CD4-positive, alpha-beta T cell (primary cell): Measurements from ENCODE around the gene S100A13. TPM values are rescaled to one million over a fixed set of nuclear protein-coding genes. Genes with fewer than 3 reads are reported as not detected.

Source experiments
- ATAC-seq: fragments of 200-7000 bp; cut with Tn5 transposase; one replicate; pipeline ENCODE4 v1.10.0; 2022; ENCODE audit warnings: mild to moderate bottlenecking; ENCODE audit not compliant: poor library complexity
- CTCF ChIA-PET: fragments of 350-600 bp; sonication (Branson Sonifier 250); formaldehyde crosslinking; loops from one replicate; lab custom pipeline; 2021; ENCODE audit warnings: antibody characterized with exemption, inconsistent platforms; lab: Charles Lee
- POLR2A ChIA-PET: fragments of 350-600 bp; sonication (Branson Sonifier 250); formaldehyde crosslinking; loops from one replicate; lab custom pipeline; 2021; ENCODE audit warnings: antibody characterized with exemption, inconsistent platforms; lab: Charles Lee
- DNase-seq, 14 experiments: peaks; one replicate each; pipeline ENCODE4 v3.0.0-alpha.2; 2013 to 2020; ENCODE audit warnings: mixed read lengths in 2 of 14
- H3K27ac ChIP-seq, 2 donors: one replicate each; pipeline versions ENCODE4 v1.5.1 to v1.7.0; 2013; ENCODE audit warnings: low read length in 2 of 2, low read depth in 1 of 2, mild to moderate bottlenecking in 1 of 2
- H3K27me3 ChIP-seq, 2 experiments: 1 replicate in 1 of 2; 2 replicates in 1 of 2; pipeline versions ENCODE4 v1.6.1 to v1.7.0; 2013; ENCODE audit warnings: low read length in 2 of 2, control low read depth in 1 of 2, mild to moderate bottlenecking in 1 of 2, moderate library complexity in 1 of 2; ENCODE audit not compliant: insufficient read depth in 2 of 2, control insufficient read depth in 1 of 2
- H3K36me3 ChIP-seq: one replicate; pipeline ENCODE4 v1.6.1; 2013; ENCODE audit warnings: low read length, control low read depth; ENCODE audit not compliant: insufficient read depth
- H3K4me1 ChIP-seq: one replicate; pipeline ENCODE4 v1.6.1; 2013; ENCODE audit warnings: low read length, control low read depth; ENCODE audit not compliant: insufficient read depth
- H3K4me3 ChIP-seq: one replicate; pipeline ENCODE4 v1.5.1; 2013; ENCODE audit warnings: mild to moderate bottlenecking, low read length, moderate library complexity
- H3K9me3 ChIP-seq, 2 experiments: 1 replicate in 1 of 2; 2 replicates in 1 of 2; pipeline versions ENCODE4 v1.6.1 to v1.7.0; 2013; ENCODE audit warnings: low read length in 2 of 2, mild to moderate bottlenecking in 2 of 2, control low read depth in 1 of 2, moderate library complexity in 1 of 2; ENCODE audit not compliant: control insufficient read depth in 1 of 2, insufficient read depth in 1 of 2
- H3K27ac Mint-ChIP-seq: one replicate; pipeline ENCODE4 v1.8.0; 2020; ENCODE audit warnings: mixed read lengths
- H3K27me3 Mint-ChIP-seq: one replicate; pipeline ENCODE4 v1.8.0; 2021; ENCODE audit warnings: mixed read lengths
- H3K36me3 Mint-ChIP-seq: one replicate; pipeline ENCODE4 v1.8.0; 2021; ENCODE audit warnings: low read depth, mixed read lengths
- H3K4me1 Mint-ChIP-seq: one replicate; pipeline ENCODE4 v1.8.0; 2021; ENCODE audit warnings: low read depth, mixed read lengths
- H3K4me3 Mint-ChIP-seq: one replicate; pipeline ENCODE4 v1.8.0; 2020; ENCODE audit warnings: mild to moderate bottlenecking, mixed read lengths
- H3K9me3 Mint-ChIP-seq: one replicate; pipeline ENCODE4 v1.8.0; 2020; ENCODE audit warnings: mixed read lengths
- intact Hi-C, 2 experiments: fragments of 100-400 bp; cut with DNase I in 1 of 2; cut with micrococcal nuclease in 1 of 2; formaldehyde crosslinking; loops; one replicate each; pipeline versions ENCODE4 v1.15.1 to v1.9.0; 2023 to 2025; cut with DNase I, micrococcal nuclease
- total RNA-seq, 174 experiments: library from RNA in 2 of 174; stranded (reverse) in 2 of 174; gene quantifications; one replicate each; pipeline ENCODE4 v1.2.3 and lab custom pipeline; 2021 to 2026
- TF ChIP-seq, protein P1 (sequence below): fragments of 200-600 bp; IDR thresholded peaks from one replicate; pipeline ENCODE4 v1.8.0; 2022; ENCODE audit warnings: antibody characterized with exemption, mild to moderate bottlenecking

Gene S100A13
- total RNA-seq, 2 experiments from 2014 or later = 2.1 to 2.8 TPM

DNA sequence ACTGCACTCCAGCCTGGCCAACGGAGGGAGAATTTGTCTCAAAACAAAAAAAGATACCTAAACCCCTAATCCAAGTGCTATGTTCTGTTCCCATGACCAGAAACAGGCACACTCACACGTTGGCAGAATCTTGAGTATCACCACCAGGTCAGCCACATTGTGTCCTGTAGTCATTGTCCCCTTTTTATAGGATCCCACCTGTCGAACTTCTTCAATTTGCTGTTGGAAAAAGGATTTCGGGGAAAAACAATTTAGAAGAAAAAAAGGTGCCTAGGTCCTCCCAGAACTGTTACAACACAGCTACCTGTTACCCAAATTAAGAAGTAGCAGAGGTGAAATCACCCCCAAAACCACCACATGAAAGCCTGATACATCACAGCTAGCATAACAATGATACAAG, 40.1 kb upstream of the S100A13 start:
- Histone ChIP-seq H3K36me3 (peaks cover 75% of the 10 kb centered on the region), H3K9me3 (no peaks in the 10 kb centered on the region), H3K4me3 (no peak overlapping the region), H3K4me1 (peaks cover 35% of the 10 kb centered on the region), H3K27me3 (no peaks in the 10 kb centered on the region), H3K27ac (no peak overlapping the region)
- H3K9me3 Mint-ChIP-seq = no peaks in the 10 kb centered on the region
- H3K4me1 Mint-ChIP-seq = peaks cover 25% of the 10 kb centered on the region
- ATAC-seq = no peak
- H3K27ac Mint-ChIP-seq = peak overlapping the region; percentile 52
- peak overlapping the region; percentile 83 for H3K4me3 Mint-ChIP-seq
- POLR2A ChIA-PET = interaction anchor here (1.2 to 1.9 kb wide), 2 partner anchors 9 to 323 kb away, joined by 4 to 6 read pairs; partner anchors contain the start of genes RPS27 and SNAPIN
- peaks cover 60% of the 10 kb centered on the region for H3K36me3 Mint-ChIP-seq
- CTCF ChIA-PET = no interaction called here
- intact Hi-C loops = no loop called here
- H3K27me3 Mint-ChIP-seq = no peaks in the 10 kb centered on the region
- no peak for DNase-seq
- TF ChIP-seq, protein P1, sequence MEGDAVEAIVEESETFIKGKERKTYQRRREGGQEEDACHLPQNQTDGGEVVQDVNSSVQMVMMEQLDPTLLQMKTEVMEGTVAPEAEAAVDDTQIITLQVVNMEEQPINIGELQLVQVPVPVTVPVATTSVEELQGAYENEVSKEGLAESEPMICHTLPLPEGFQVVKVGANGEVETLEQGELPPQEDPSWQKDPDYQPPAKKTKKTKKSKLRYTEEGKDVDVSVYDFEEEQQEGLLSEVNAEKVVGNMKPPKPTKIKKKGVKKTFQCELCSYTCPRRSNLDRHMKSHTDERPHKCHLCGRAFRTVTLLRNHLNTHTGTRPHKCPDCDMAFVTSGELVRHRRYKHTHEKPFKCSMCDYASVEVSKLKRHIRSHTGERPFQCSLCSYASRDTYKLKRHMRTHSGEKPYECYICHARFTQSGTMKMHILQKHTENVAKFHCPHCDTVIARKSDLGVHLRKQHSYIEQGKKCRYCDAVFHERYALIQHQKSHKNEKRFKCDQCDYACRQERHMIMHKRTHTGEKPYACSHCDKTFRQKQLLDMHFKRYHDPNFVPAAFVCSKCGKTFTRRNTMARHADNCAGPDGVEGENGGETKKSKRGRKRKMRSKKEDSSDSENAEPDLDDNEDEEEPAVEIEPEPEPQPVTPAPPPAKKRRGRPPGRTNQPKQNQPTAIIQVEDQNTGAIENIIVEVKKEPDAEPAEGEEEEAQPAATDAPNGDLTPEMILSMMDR = no peak

DNA sequence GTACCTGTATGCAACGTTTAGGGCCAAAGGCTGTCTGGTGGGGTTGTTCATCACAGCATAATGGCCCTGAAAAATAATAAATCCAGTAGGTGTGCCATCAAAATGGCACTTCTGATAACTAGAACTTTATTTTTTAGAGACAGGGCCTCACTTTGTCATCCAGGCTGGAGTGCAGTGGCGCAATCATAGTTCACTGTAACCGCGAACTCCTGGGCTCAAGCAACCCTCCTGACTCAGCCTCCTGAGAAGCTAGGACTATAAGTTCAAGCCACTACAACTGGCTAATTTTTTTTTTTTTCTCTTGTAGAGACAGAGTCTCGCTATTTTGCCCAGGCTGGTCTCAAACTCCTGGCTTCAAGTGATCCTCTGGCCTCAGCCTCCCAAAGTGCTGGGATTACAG, 35.9 kb upstream of the S100A13 start:
- no peaks in the 10 kb centered on the region for H3K9me3 ChIP-seq
- no peak for DNase-seq
- no peak for ATAC-seq
- Mint-ChIP-seq H3K9me3 (no peaks in the 10 kb centered on the region), H3K36me3 (peaks cover 86% of the 10 kb centered on the region), H3K4me3 (no peak overlapping the region), H3K27me3 (no peaks in the 10 kb centered on the region), H3K4me1 (peaks cover 23% of the 10 kb centered on the region), H3K27ac (no peak overlapping the region)
- H3K27me3 ChIP-seq = no peaks in the 10 kb centered on the region
- H3K36me3 ChIP-seq = peaks cover 77% of the 10 kb centered on the region
- no peak overlapping the region for H3K4me3 ChIP-seq
- TF ChIP-seq, protein P1 = no peak
- intact Hi-C loops = no loop called here
- H3K4me1 ChIP-seq = peaks cover 16% of the 10 kb centered on the region
- ChIA-PET POLR2A (interaction anchor here (0.6 kb wide), 1 partner anchor 120 kb away, joined by 3 read pairs; no protein-coding TSS in a partner anchor), CTCF (no interaction called here)
- H3K27ac ChIP-seq = no peak overlapping the region

DNA sequence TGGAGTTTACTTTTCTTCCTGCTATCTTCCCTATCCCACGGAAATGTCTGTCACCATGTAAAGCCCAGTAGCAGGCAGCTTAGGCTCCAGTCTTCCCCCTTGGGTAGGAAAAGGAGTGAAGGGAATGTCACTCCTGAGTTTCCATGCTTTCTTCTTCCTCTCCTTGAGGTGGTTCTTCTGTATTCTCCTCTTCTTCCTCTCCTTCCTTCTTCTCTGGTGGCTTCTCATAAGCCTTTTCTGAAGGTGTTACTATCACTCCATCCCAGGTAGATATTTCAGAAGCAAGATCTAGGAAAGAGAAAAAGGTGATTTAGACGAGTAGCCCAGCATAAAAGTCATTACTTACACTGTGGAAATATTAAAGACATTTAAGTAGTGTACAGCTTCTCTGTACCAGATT, 35.0 kb upstream of the S100A13 start:
- CTCF ChIA-PET = interaction anchor here (0.7 kb wide), 1 partner anchor 9 kb away, joined by 3 read pairs; the partner anchor contains the start of gene ILF2
- no peak overlapping the region for H3K27ac Mint-ChIP-seq
- H3K36me3 Mint-ChIP-seq = peaks cover 77% of the 10 kb centered on the region

More for the DNA sequence above, 35.0 kb upstream of the S100A13 start:
- H3K4me1 Mint-ChIP-seq = peaks cover 16% of the 10 kb centered on the region
- POLR2A ChIA-PET = interaction anchor here (0.9 to 5.0 kb wide), 2 partner anchors 13 to 28 kb away, joined by 3 to 61 read pairs; partner anchors contain the start of gene CHTOP
- peaks cover 68% of the 10 kb centered on the region for H3K36me3 ChIP-seq
- H3K27me3 ChIP-seq = no peaks in the 10 kb centered on the region
- H3K9me3 ChIP-seq = no peaks in the 10 kb centered on the region
- ATAC-seq (no peak), DNase-seq (no peak)
- intact Hi-C loops = no loop called here
- peaks cover 22% of the 10 kb centered on the region for H3K4me1 ChIP-seq
- no peak overlapping the region for H3K4me3 ChIP-seq
- H3K4me3 Mint-ChIP-seq = peak overlapping the region; percentile 2
- TF ChIP-seq, protein P1 = no peak
- H3K27ac ChIP-seq = no peak overlapping the region
- no peaks in the 10 kb centered on the region for H3K27me3 Mint-ChIP-seq
- no peaks in the 10 kb centered on the region for H3K9me3 Mint-ChIP-seq
